Left ventricle myocardium inferior (tissue), 1 donor: Measurements from ENCODE around the gene ELF1. TPM values are rescaled to one million over a fixed set of nuclear protein-coding genes. Genes with fewer than 3 reads are reported as not detected.

ENCODE experiments used
- DNase-seq: peaks from one replicate; pipeline ENCODE4 v3.0.0-alpha.2; 2020
- H3K27ac ChIP-seq: fragments of 200-600 bp; replicated peaks from 2 replicates; pipeline ENCODE4 v1.8.0; 2021
- H3K27me3 ChIP-seq: fragments of 200-600 bp; 2 replicates; pipeline ENCODE4 v1.8.0; 2021; ENCODE audit warnings: low read depth
- H3K36me3 ChIP-seq: fragments of 200-600 bp; 2 replicates; pipeline ENCODE4 v1.8.0; 2021
- H3K4me1 ChIP-seq: fragments of 200-600 bp; 2 replicates; pipeline ENCODE4 v1.8.0; 2021
- H3K4me3 ChIP-seq: fragments of 200-600 bp; 2 replicates; pipeline ENCODE4 v1.8.0; 2021; ENCODE audit warnings: mild to moderate bottlenecking, moderate library complexity
- H3K9me3 ChIP-seq: fragments of 200-600 bp; replicated peaks from 2 replicates; pipeline ENCODE4 v1.8.0; 2021
- CTCF ChIP-seq: fragments of 200-600 bp; IDR thresholded peaks from 2 replicates; pipeline ENCODE4 v1.8.0; 2021; ENCODE audit warnings: antibody characterized with exemption, mild to moderate bottlenecking, borderline replicate concordance
- intact Hi-C: fragments of 100-400 bp; cut with micrococcal nuclease; formaldehyde crosslinking; loops from one replicate; pipeline ENCODE4 v1.11.0; 2022
- total RNA-seq: library from RNA; stranded (reverse); fragmentation: NEBNext Ultra II Directional; extraction: Animal tissue kit (Norgen Biotek cat#: 25700); gene quantifications from one replicate; pipeline ENCODE4 v1.2.1, GENCODE V29; 2021
- donor health status: DM: no; HTN: yes; CAD: no; lungs with severe emphysema.

The ELF1 gene
- total RNA-seq, 1 donor from 2014 or later: 31.1 TPM

GRCh38 chr13:40969169-40969901, 49.8 kb downstream of the ELF1 start:
- no peaks in the 10 kb centered on the region for H3K36me3 ChIP-seq
- TF ChIP-seq CTCF: no peak
- H3K27me3 ChIP-seq: no peaks in the 10 kb centered on the region
- H3K27ac ChIP-seq: no peak overlapping the region
- DNase-seq: no peak
- peaks cover 94% of the 10 kb centered on the region for H3K4me1 ChIP-seq
- intact Hi-C loops: no loop called here
- H3K9me3 ChIP-seq: no peaks in the 10 kb centered on the region
- H3K4me3 ChIP-seq: no peak overlapping the region

GRCh38 chr13:40968416-40969000, 50.6 kb downstream of the ELF1 start:
- H3K27me3 ChIP-seq: no peaks in the 10 kb centered on the region
- TF ChIP-seq CTCF: no peak
- H3K9me3 ChIP-seq: no peaks in the 10 kb centered on the region
- no peaks in the 10 kb centered on the region for H3K36me3 ChIP-seq
- H3K4me3 ChIP-seq: no peak overlapping the region
- H3K4me1 ChIP-seq: peaks cover 94% of the 10 kb centered on the region
- no peak overlapping the region for H3K27ac ChIP-seq
- no peak for DNase-seq
- intact Hi-C loops: no loop called here

GRCh38 chr13:40966298-40966697, 52.8 kb downstream of the ELF1 start:
- H3K27me3 ChIP-seq: no peaks in the 10 kb centered on the region
- no peak for DNase-seq
- no peaks in the 10 kb centered on the region for H3K36me3 ChIP-seq
- TF ChIP-seq CTCF: no peak
- H3K4me1 ChIP-seq: peaks cover 94% of the 10 kb centered on the region
- H3K4me3 ChIP-seq: no peak overlapping the region
- no peak overlapping the region for H3K27ac ChIP-seq
- intact Hi-C loops: no loop called here
- H3K9me3 ChIP-seq: no peaks in the 10 kb centered on the region

GRCh38 chr13:40963927-40964326, 55.2 kb downstream of the ELF1 start:
- no peak for TF ChIP-seq CTCF
- Histone ChIP-seq H3K27ac (no peak overlapping the region), H3K36me3 (peaks cover under 1% of the 10 kb centered on the region), H3K27me3 (no peaks in the 10 kb centered on the region), H3K9me3 (no peaks in the 10 kb centered on the region), H3K4me3 (no peak overlapping the region), H3K4me1 (peaks cover 79% of the 10 kb centered on the region)
- DNase-seq: no peak
- intact Hi-C loops: no loop called here

- H3K27ac ChIP-seq: no peak overlapping the region
- TF ChIP-seq CTCF: no peak
These were observed 57.3 kb downstream of the ELF1 start for GRCh38 chr13:40961826-40962225.

More at GRCh38 chr13:40961826-40962225, 57.3 kb downstream of the ELF1 start:
- no peak for DNase-seq
- no peak overlapping the region for H3K4me3 ChIP-seq
- H3K9me3 ChIP-seq: no peaks in the 10 kb centered on the region
- H3K36me3 ChIP-seq: peaks cover 17% of the 10 kb centered on the region
- intact Hi-C loops: no loop called here
- H3K4me1 ChIP-seq: peaks cover 61% of the 10 kb centered on the region
- H3K27me3 ChIP-seq: no peaks in the 10 kb centered on the region
